ENCODE results near the gene C22orf39. TPM values are rescaled to one million over a fixed set of nuclear protein-coding genes. Genes with fewer than 3 reads are reported as not detected.

C22orf39 gene, protein sequence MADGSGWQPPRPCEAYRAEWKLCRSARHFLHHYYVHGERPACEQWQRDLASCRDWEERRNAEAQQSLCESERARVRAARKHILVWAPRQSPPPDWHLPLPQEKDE
- 10 to 100 TPM; 33.3 to 34.0 TPM for total RNA-seq

DNA sequence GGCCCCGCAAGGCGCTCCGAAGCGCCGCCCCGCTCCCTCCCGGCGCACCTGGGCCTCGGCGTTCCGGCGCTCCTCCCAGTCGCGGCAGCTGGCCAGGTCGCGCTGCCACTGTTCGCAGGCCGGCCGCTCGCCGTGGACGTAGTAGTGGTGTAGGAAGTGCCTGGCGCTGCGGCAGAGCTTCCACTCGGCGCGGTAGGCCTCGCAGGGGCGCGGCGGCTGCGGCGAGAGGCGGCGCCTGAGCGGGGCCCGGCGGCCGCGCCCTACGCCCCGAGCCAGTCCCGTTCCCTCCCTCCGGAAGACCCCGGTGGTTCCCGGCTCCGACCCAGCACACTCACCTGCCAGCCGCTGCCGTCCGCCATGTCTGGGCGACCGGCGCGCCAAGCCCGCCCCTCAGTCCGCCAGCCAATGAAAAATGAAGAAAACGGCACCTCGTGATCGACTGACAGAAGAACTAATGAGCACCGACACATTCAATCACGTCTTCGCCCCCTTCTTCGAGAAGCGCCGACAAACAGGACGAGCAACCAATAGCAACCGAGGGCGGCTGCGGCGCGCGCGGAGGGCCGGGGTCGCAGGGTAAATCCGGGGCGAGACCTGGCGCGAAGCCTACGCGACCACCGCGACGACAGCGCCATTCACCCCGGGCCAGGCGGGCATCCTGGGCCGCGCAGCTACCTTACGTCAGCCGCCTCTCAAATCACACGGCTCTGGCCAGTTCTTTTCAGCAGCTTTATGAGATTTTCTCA is at the start of gene C22orf39:
TSS of gene C22orf39 (minus strand) at position 382 of the 746 bp plus-strand sequence. CDS start at position 359, 23 bp downstream.
- H3K4me3 Mint-ChIP-seq = peak within 1 kb of the TSS; percentile 94
- ChIA-PET POLR2A (interaction anchor here (1.7 kb wide), 1 partner anchor 16 kb away, joined by 5 read pairs; the partner anchor contains the start of gene HIRA), CTCF (interaction anchor here (2.1 kb wide), 1 partner anchor 13 kb away, joined by 11 read pairs; no protein-coding TSS in a partner anchor)
- peak; percentile 92 for DNase-seq
- peaks cover 34% of the 10 kb centered on the region for H3K36me3 Mint-ChIP-seq (ENCODE audit: low read depth)
- no peaks in the 10 kb centered on the region for H3K27me3 Mint-ChIP-seq
- H3K4me1 Mint-ChIP-seq = peaks cover 42% of the 10 kb centered on the region
- H3K27ac Mint-ChIP-seq = peak within 1 kb of the TSS; percentile 96
- no peaks in the 10 kb centered on the region for H3K9me3 Mint-ChIP-seq

DNA sequence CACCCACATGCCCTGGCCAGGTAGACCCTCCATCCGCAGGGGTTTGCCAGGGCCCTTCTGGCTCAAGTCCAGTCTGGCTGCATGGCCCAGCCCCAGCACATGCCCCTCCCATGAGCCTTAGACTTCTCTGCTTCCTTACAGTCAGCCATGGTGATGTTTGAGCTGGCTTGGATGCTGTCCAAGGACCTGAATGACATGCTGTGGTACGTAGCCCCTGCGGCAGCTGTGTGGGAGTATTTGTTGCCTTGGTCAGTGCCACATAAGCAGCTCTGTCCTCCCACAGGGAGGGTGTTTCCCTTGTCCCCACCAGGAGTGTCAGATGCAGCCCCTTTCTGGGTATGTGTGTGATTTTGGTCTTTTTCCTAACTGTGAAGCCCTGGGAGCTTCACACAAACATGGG is 49.7 kb upstream of the C22orf39 start:
- no peak for DNase-seq
- POLR2A ChIA-PET = no interaction called here

DNA sequence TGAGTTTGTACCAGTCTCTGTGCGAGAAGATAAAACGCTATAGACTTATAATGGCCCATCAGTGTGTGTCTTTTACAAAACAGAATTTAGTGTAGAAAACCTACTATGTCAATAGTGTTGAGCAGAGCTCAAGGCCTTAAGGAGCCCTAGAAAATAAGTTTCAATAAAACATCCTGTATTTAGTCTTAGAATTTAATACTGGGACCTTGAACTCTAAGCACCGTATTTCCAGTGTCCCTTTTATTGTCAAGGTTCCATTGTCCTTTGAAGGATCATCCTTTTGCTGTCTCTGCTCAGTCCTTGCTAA is 48.8 kb upstream of the C22orf39 start:
- no peaks in the 10 kb centered on the region for H3K9me3 Mint-ChIP-seq
- no peak for DNase-seq
- peaks cover 15% of the 10 kb centered on the region for H3K4me1 Mint-ChIP-seq
- CTCF ChIA-PET = interaction anchor here (1.3 kb wide), 1 partner anchor 133 kb away, joined by 5 read pairs; no protein-coding TSS in a partner anchor
- H3K36me3 Mint-ChIP-seq (ENCODE audit: low read depth) = peaks cover 45% of the 10 kb centered on the region
- no peak overlapping the region for H3K4me3 Mint-ChIP-seq
- POLR2A ChIA-PET = no interaction called here
- no peaks in the 10 kb centered on the region for H3K27me3 Mint-ChIP-seq
- H3K27ac Mint-ChIP-seq = no peak overlapping the region

More for the DNA sequence above, 49.7 kb upstream of the C22orf39 start:
- Mint-ChIP-seq H3K27me3 (no peaks in the 10 kb centered on the region), H3K36me3 (ENCODE audit: low read depth) (peaks cover 39% of the 10 kb centered on the region), H3K4me1 (peaks cover 9% of the 10 kb centered on the region), H3K4me3 (no peak overlapping the region), H3K27ac (no peak overlapping the region), H3K9me3 (no peaks in the 10 kb centered on the region)
- CTCF ChIA-PET = interaction anchor here (1.4 kb wide), 1 partner anchor 18 kb away, joined by 3 read pairs; the partner anchor contains the start of gene CDC45

DNA sequence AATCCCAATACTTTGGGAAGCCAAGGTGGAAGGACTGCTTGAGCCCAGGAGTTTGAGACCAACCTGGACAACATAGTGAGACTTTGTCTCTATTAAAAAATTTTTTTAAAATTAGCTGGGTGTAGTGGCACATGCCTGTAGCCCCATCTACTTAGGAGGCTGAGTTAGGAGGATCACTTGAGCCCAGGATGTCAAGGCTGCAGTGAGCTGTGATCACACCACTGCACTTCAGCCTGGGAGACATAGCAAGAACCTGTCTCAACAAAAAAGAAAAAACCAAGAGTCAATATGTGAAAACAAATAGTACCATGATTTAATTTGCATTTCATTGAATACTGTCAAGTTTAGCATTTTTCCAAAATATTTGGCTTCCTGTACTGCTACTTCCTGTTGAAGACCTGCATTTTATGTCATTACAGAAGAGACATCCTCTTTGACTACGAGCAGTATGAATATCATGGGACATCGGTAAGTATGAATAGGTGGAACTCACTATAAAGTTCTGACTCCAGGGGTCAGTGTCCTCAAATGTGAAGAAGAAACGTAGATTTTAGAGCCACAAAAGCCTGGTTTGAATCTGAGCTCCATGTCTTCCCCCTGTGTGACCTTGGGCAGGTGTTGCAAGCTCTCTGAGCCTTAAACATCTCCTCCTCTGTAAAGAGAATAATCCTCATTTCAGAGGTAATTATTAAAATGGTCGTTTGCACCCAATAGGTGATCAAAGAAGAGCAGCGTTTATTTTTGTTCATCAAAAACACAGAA is 48.2 kb upstream of the C22orf39 start:
- Mint-ChIP-seq H3K27ac (peak overlapping the region; percentile 66), H3K27me3 (no peaks in the 10 kb centered on the region), H3K4me3 (no peak overlapping the region), H3K9me3 (no peaks in the 10 kb centered on the region), H3K36me3 (ENCODE audit: low read depth) (peaks cover 45% of the 10 kb centered on the region), H3K4me1 (peaks cover 15% of the 10 kb centered on the region)
- POLR2A ChIA-PET = no interaction called here
- CTCF ChIA-PET = interaction anchor here (1.3 kb wide), 1 partner anchor 134 kb away, joined by 5 read pairs; no protein-coding TSS in a partner anchor
- DNase-seq = peak; percentile 23

DNA sequence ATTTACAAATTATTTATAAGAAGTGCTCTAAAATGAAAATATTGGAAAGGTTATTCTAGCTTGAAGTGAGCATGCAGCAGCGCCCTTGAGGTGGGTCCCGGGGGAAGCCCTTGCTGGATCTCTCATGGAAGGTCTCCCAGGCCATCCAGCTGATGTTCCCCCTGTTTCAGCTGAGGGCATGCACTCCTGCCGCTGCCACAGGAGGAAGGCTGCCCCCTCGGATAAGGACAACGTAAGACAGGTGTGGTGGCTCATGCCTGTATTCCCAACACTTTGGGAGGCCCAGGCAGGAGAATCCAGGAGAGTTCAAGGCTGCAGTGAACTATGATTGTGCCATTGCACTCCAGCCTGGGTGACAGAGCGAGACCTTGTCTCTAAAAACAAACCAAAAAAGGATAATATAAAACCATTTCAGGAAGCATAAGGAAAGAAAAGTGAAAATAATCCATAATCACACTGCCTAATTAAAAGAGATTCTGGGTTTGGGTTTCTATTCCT is 47.2 kb upstream of the C22orf39 start:
- ChIA-PET CTCF (interaction anchor here (0.7 to 0.9 kb wide), 2 partner anchors 10 to 32 kb away, joined by 3 read pairs; no protein-coding TSS in a partner anchor), POLR2A (no interaction called here)
- DNase-seq = no peak
- no peak overlapping the region for H3K4me3 Mint-ChIP-seq
- peaks cover 21% of the 10 kb centered on the region for H3K4me1 Mint-ChIP-seq
- H3K36me3 Mint-ChIP-seq (ENCODE audit: low read depth) = peaks cover 43% of the 10 kb centered on the region
- no peaks in the 10 kb centered on the region for H3K27me3 Mint-ChIP-seq
- no peak overlapping the region for H3K27ac Mint-ChIP-seq
- no peaks in the 10 kb centered on the region for H3K9me3 Mint-ChIP-seq

DNA sequence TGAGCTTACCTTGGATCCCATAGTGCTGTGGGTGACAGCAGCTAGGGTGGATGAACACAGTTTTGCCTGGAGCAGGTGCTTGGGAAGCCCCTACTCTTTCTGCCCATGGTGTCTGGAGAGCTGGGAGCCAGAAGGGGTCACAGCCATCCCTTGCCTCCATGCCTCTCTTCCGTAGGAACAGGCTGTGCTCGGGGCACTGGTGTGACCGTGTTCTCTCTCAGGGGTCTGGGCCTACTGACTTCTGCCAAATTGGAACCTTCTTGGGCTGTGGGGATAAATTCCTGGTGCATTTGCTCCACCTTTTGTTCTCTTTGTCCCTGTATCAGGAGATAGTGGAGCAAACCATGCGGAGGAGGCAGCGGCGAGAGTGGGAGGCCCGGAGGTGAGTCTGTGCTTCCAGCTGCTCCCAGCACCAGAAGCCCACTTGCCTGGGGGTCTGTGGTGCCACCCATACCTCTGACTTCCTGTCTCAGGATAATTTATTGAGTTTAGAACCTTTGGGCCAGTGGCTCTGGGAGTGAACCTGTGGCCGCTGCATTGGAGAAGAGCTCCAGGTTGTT is 46.6 kb upstream of the C22orf39 start:
- Mint-ChIP-seq H3K36me3 (ENCODE audit: low read depth) (peaks cover 43% of the 10 kb centered on the region), H3K4me1 (peaks cover 27% of the 10 kb centered on the region), H3K27ac (no peak overlapping the region), H3K27me3 (no peaks in the 10 kb centered on the region), H3K9me3 (no peaks in the 10 kb centered on the region), H3K4me3 (no peak overlapping the region)
- CTCF ChIA-PET = interaction anchor here (0.7 to 1.6 kb wide), 3 partner anchors 9 to 33 kb away, joined by 3 to 4 read pairs (median 3); no protein-coding TSS in a partner anchor
- DNase-seq = no peak
- POLR2A ChIA-PET = no interaction called here

DNA sequence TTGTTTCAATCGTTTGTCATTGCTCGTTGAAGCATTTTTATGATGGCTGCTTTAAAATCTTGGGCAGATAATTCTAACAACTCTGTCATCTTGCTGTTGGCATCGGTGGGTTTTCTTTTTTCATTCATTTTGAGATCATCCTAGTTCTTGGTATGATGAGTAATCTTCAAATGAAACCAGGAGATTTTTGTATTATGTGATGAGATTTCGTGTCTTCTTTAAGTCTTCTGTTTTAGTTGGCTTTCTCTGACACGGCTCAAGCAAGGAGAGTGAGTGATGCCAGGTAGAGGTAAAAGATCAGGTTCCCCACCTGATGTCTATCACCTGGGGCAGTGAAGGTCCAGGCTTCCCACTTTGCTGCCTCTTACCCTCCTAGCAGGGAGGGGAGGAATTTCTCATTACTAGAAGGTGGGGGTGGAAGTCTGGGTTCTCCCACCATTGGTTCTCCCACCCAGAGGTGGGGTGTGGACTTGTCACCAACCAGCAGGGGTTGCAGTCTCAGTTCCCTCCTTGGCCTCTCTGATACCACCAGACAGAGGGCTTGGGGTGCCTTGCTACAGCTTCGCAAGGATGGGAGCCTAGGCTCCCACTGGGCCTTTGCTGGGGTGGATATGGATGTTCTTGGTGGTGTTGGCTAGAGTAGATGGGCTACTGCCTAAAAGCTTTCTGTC is 45.1 kb upstream of the C22orf39 start:
- no peak overlapping the region for H3K27ac Mint-ChIP-seq
- POLR2A ChIA-PET = no interaction called here
- H3K4me1 Mint-ChIP-seq = peaks cover 27% of the 10 kb centered on the region
- H3K27me3 Mint-ChIP-seq = no peaks in the 10 kb centered on the region
- H3K9me3 Mint-ChIP-seq = no peaks in the 10 kb centered on the region
- CTCF ChIA-PET = interaction anchor here (1.0 to 1.6 kb wide), 2 partner anchors 11 to 15 kb away, joined by 4 read pairs; no protein-coding TSS in a partner anchor
- no peak for DNase-seq
- H3K36me3 Mint-ChIP-seq (ENCODE audit: low read depth) = peaks cover 48% of the 10 kb centered on the region
- no peak overlapping the region for H3K4me3 Mint-ChIP-seq

DNA sequence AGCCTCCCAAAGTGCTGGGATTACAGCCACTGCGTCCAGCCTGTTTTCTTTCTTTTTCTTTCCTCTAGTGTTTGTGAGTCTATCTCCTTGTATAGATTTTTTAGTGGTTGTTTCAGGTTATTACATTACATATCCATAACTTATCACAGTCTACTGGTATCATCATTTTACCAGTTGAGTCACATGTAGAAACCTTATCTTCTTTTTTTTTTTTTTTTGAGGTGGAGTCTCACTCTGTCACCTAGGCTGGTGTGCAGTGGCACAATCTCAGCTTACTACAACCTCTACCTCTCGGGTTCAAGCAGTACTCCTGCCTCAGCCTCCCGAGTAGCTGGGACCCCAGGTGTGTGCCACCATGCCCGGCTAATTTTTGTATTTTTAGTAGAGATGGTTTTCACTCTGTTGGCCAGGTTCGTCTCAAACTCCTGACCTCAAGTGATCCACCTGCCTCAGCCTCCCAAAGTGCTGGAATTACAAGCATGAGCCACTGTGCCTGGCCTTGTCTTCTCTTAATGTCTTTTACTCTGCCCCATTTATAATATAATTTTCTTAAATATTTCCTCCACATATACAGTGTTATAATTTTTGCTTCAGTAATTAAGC is 43.2 kb upstream of the C22orf39 start:
- Mint-ChIP-seq H3K27ac (peak overlapping the region; percentile 9), H3K9me3 (no peaks in the 10 kb centered on the region), H3K27me3 (no peaks in the 10 kb centered on the region), H3K36me3 (ENCODE audit: low read depth) (peaks cover 41% of the 10 kb centered on the region), H3K4me3 (no peak overlapping the region), H3K4me1 (peaks cover 24% of the 10 kb centered on the region)
- ChIA-PET CTCF (interaction anchor here (1.0 kb wide), 1 partner anchor 112 kb away, joined by 5 read pairs; no protein-coding TSS in a partner anchor), POLR2A (no interaction called here)
- no peak for DNase-seq

DNA sequence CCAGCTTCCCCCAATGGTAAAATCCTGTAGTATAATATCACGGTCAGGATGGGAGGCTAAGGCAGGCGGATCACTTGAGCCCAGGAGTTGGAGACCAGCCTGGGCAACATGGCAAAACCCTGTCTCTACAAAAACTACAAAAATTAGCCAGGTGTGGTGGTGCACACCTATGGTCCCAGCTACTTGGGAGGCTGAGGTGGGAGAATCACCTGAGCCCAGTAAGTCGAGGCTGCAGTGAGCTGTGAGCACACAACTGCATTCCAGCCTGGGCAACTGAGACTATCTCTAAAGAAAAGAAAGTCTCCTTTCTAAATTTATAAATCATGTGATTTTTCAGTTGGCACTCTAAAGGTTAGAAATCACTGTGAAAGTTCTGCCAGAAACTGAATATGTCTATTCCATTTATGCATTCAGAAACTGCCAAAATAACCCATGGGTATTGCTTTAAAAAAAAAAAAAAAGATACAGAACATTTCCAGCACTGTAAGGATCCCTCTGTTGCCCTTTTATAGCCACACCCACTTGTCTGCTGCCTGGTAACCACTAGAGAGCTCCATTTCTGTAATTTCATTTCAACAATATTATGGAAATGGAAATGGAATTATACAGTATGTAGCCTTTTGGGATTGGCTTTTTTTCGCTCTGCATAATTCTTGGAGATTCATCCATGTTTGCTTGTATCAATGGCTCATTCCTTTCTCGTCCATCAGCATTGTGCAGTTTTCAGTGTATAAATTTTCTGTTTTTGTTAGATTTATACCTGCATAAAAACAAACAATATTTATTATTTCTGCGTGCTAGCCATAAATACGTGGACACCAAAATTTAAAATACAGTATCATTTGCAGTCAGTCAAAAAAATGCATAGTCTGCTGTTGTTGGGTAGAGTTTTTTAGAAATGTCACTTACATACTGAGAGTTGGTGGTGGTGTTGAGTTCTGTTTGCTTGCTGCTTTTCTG is 41.7 kb upstream of the C22orf39 start:
- H3K4me1 Mint-ChIP-seq = peaks cover 22% of the 10 kb centered on the region
- H3K27me3 Mint-ChIP-seq = no peaks in the 10 kb centered on the region
- CTCF ChIA-PET = interaction anchor here (0.6 to 1.0 kb wide), 2 partner anchors 50 to 140 kb away, joined by 5 to 7 read pairs; no protein-coding TSS in a partner anchor
- H3K4me3 Mint-ChIP-seq = no peak overlapping the region
- no peaks in the 10 kb centered on the region for H3K9me3 Mint-ChIP-seq
- H3K27ac Mint-ChIP-seq = no peak overlapping the region
- POLR2A ChIA-PET = no interaction called here
- H3K36me3 Mint-ChIP-seq (ENCODE audit: low read depth) = peaks cover 48% of the 10 kb centered on the region
- DNase-seq = no peak

DNA sequence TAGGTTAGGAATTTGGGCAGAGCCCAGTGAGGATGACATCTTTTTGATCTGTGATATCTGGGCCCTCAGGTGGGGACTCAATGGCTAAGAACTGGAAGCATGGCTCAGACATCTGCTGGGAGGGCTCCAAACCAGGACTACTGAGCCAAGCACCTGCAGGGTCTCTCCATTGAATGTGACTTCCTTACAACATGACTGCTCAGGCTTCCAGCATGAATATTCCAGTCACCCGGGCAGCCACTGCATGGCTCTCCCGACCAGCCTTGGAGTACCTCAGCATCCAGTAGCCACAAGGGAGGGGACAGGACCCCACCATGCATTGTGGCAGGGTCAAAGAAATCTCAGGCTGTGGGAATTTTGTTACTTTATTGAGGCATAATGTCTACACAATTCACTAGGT is 40.8 kb upstream of the C22orf39 start:
- no peak for DNase-seq
- Mint-ChIP-seq H3K4me1 (peaks cover 27% of the 10 kb centered on the region), H3K4me3 (no peak overlapping the region), H3K9me3 (no peaks in the 10 kb centered on the region), H3K27ac (no peak overlapping the region), H3K36me3 (ENCODE audit: low read depth) (peaks cover 49% of the 10 kb centered on the region), H3K27me3 (no peaks in the 10 kb centered on the region)
- ChIA-PET CTCF (no interaction called here), POLR2A (no interaction called here)
